Measurements from ENCODE around the gene PNPLA3.

Gene PNPLA3

GRCh38 chr22:43968614-43969013 is 45.0 kb downstream of the PNPLA3 start:
- no peak for ATAC-seq

- no peak for ATAC-seq
Observed at GRCh38 chr22:43969021-43969878, 45.6 kb downstream of the PNPLA3 start.

GRCh38 chr22:43969989-43970755 is 46.6 kb downstream of the PNPLA3 start:
- no peak for ATAC-seq

- ATAC-seq, result no peak
Observed at GRCh38 chr22:43971112-43971511, 47.5 kb downstream of the PNPLA3 start.

- no peak for ATAC-seq
Observed at GRCh38 chr22:43972931-43973462, 49.4 kb downstream of the PNPLA3 start.

- ATAC-seq, result no peak
Observed at GRCh38 chr22:43974028-43974545, 50.5 kb downstream of the PNPLA3 start.

- ATAC-seq, result no peak
Observed at GRCh38 chr22:43975041-43975440, 51.4 kb downstream of the PNPLA3 start.

GRCh38 chr22:43976861-43977795 is 53.5 kb downstream of the PNPLA3 start:
- ATAC-seq, result no peak

GRCh38 chr22:43978558-43978957 is 55.0 kb downstream of the PNPLA3 start:
- no peak for ATAC-seq

- ATAC-seq, result no peak
Observed at GRCh38 chr22:43980579-43980978, 57.0 kb downstream of the PNPLA3 start.

- no peak for ATAC-seq
Observed at GRCh38 chr22:43980996-43981395, 57.4 kb downstream of the PNPLA3 start.

GRCh38 chr22:43983808-43984207 is 60.2 kb downstream of the PNPLA3 start:
- no peak for ATAC-seq

- no peak for ATAC-seq
Observed at GRCh38 chr22:43985532-43985931, 61.9 kb downstream of the PNPLA3 start.

GRCh38 chr22:43988116-43988820 is 64.7 kb downstream of the PNPLA3 start:
- no peak for ATAC-seq

- ATAC-seq, result no peak
Observed at GRCh38 chr22:43988960-43989359, 65.4 kb downstream of the PNPLA3 start.

GRCh38 chr22:43990044-43990443 is 66.4 kb downstream of the PNPLA3 start:
- ATAC-seq, result no peak

- no peak for ATAC-seq
Observed at GRCh38 chr22:43991316-43992020, 67.9 kb downstream of the PNPLA3 start.

- no peak for ATAC-seq
Observed at GRCh38 chr22:43992331-43992821, 68.8 kb downstream of the PNPLA3 start.

GRCh38 chr22:43993072-43993760 is 69.6 kb downstream of the PNPLA3 start:
- ATAC-seq, result peak; percentile 50 to 69

- ATAC-seq, result no peak
Observed at GRCh38 chr22:43994006-43994405, 70.4 kb downstream of the PNPLA3 start.

All from activated CD4-positive, CD25-positive, alpha-beta regulatory T cell treated with anti-CD3 and anti-CD28 coated beads, Interleukin-2, amount 50 U/mL, for 24 hours (primary cell).